GM10266 (cell line): ENCODE data around the gene PRELID1.

ENCODE experiments used
- DNase-seq: peaks from one replicate; pipeline ENCODE4 v3.0.0; 2012; ENCODE audit errors: extremely low spot score
- TF ChIP-seq, protein P1 (sequence below): IDR thresholded peaks from 2 replicates; pipeline ENCODE4 v1.5.1; 2012; ENCODE audit warnings: mild to moderate bottlenecking, low read depth; ENCODE audit not compliant: control insufficient read depth, insufficient read depth; ENCODE audit errors: missing control alignments

Gene PRELID1

DNA sequence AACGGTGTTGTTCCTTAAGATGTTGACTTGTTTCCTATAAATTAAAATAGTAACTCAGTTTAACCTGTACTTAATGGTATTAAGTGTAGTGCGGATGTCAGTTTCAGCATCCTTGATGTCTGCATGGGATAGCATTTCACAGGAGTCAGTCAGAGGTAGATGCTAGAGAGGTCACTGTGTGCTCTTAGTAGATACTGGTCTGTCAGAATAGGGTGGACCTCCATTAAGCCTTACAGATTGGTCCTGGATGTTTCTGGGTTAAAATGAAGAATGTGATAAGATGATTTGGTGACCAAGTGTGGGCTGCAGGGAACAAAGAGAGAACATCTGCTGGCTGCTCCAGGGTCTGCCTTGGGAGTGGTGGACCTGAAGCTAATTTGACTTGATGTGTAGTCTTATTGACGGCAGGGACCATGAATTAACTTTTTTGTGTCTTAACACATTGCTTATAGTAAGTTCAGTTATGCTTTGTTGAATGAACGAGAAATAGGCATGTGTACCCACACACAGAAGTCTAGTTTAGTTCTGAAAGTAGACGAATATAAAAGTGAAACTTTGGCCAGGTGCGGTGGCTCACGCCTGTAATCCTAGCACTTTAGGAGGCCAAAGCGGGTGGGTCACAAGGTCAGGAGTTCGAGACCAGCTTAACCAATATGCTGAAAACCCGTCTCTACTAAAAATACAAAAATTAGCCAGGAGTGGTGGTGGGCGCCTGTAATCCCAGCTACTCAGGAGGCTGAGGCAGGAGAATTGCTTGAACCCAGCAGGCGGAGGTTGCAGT lies 12.6 kb upstream of the PRELID1 start:
- TF ChIP-seq, protein P1, sequence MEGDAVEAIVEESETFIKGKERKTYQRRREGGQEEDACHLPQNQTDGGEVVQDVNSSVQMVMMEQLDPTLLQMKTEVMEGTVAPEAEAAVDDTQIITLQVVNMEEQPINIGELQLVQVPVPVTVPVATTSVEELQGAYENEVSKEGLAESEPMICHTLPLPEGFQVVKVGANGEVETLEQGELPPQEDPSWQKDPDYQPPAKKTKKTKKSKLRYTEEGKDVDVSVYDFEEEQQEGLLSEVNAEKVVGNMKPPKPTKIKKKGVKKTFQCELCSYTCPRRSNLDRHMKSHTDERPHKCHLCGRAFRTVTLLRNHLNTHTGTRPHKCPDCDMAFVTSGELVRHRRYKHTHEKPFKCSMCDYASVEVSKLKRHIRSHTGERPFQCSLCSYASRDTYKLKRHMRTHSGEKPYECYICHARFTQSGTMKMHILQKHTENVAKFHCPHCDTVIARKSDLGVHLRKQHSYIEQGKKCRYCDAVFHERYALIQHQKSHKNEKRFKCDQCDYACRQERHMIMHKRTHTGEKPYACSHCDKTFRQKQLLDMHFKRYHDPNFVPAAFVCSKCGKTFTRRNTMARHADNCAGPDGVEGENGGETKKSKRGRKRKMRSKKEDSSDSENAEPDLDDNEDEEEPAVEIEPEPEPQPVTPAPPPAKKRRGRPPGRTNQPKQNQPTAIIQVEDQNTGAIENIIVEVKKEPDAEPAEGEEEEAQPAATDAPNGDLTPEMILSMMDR = no peak
- no peak for DNase-seq

DNA sequence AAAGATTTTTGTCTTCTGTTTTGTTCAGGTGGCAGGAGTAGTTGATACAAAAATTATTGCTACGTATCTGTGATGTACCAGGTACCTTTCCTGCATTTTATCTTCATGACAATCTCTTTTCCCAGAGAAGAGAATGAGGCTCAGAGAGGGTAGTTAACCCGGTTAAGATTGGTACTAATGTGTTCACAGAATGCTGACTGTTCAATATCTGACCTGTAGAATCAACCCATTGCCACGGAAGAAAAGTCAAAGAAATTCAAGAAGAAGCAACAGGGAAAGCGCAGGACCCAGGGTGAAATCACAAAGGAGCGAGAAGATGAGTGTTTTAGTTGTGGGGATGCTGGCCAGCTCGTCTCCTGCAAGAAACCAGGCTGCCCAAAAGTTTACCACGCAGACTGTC lies 11.9 kb upstream of the PRELID1 start:
- TF ChIP-seq, protein P1 = no peak
- DNase-seq = no peak

DNA sequence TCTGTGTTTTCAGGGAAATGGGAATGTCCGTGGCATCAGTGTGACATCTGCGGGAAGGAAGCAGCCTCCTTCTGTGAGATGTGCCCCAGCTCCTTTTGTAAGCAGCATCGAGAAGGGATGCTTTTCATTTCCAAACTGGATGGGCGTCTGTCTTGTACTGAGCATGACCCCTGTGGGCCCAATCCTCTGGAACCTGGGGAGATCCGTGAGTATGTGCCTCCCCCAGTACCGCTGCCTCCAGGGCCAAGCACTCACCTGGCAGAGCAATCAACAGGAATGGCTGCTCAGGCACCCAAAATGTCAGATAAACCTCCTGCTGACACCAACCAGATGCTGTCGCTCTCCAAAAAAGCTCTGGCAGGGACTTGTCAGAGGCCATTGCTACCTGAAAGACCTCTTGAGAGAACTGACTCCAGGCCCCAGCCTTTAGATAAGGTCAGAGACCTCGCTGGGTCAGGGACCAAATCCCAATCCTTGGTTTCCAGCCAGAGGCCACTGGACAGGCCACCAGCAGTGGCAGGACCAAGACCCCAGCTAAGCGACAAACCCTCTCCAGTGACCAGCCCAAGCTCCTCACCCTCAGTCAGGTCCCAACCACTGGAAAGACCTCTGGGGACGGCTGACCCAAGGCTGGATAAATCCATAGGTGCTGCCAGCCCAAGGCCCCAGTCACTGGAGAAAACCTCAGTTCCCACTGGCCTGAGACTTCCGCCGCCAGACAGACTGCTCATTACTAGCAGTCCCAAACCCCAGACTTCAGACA lies 9.6 kb upstream of the PRELID1 start:
- no peak for DNase-seq
- TF ChIP-seq, protein P1 = no peak

DNA sequence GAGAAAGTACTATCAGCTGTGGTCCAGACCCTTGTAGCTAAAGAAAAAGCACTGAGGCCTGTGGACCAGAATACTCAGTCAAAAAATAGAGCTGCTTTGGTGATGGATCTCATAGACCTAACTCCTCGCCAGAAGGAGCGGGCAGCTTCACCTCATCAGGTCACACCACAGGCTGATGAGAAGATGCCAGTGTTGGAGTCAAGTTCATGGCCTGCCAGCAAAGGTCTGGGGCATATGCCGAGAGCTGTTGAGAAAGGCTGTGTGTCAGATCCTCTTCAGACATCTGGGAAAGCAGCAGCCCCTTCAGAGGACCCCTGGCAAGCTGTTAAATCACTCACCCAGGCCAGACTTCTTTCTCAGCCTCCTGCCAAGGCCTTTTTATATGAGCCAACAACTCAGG lies 9.0 kb upstream of the PRELID1 start:
- DNase-seq = no peak
- TF ChIP-seq, protein P1 = no peak

DNA sequence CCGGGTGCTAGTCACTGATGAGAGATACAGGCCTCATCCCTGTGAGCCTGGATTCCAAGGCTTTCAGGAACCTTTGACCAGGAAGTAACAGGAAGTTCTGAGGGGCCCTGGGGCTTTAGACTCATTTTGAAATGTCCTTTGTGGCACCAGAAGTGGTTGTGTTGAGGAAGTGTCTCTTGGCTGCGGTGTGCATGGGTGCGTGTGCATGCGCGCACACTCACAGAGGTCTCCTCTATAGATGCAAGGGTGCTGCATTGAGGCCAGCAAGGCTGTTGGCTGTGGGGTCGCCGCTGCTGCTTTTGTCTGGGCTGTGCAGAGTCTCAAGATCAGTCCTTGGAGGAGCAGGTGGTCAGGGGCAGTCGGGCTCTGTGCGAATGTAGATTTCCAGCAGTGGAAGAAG lies 7.7 kb upstream of the PRELID1 start:
- TF ChIP-seq, protein P1 = no peak

DNA sequence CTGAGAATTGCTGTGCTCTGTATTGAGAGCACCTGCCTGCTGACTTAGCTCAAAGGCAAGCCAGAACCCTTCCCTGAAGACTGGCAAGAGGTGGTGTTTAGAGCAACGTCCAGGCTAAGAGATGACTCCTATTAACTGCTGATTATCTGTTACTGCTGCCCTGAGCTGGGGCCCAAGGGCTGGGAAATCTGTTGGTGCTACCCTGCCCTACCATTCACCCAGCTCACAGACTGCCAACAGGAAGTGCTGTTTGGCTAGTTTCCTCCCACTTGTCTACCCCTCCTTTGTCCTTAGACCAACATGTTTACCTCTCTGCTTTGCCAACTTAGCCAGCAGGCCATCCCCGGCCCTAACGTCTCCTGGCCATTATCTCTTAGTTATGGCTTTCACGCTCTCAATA lies 7.0 kb upstream of the PRELID1 start:
- TF ChIP-seq, protein P1 = no peak
- no peak for DNase-seq

More for the DNA sequence above, 7.7 kb upstream of the PRELID1 start:
- DNase-seq = no peak

DNA sequence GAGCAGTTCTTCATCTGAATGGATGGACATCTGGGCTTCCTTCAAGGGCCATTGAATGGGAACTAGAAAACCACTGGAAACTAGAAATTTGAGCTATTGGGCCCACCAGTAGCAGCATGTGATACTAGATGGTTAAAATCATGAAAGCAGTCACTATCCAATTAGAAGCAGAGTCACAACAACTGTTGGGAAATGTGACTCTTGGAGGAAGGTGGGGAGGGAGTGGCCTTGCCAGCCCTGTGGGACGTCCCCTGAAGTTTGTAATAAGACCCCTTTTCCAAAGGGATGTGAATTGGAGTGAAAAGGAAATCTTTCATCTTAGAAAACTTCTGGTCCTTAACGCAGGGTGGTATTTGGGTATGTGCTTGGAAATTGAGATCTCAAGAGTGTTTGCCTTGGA lies 5.7 kb upstream of the PRELID1 start:
- TF ChIP-seq, protein P1 = no peak
- no peak for DNase-seq
